ENCODE data around the gene ZNF644. TPM values are rescaled to one million over a fixed set of nuclear protein-coding genes. Genes with fewer than 3 reads are reported as not detected.

The ZNF644 gene
- total RNA-seq, 5 donors from 2014 or later (not counting 1 experiment from before 2014, with no cell fraction given) = 55.0 to 139 (median 62.7) TPM

DNA sequence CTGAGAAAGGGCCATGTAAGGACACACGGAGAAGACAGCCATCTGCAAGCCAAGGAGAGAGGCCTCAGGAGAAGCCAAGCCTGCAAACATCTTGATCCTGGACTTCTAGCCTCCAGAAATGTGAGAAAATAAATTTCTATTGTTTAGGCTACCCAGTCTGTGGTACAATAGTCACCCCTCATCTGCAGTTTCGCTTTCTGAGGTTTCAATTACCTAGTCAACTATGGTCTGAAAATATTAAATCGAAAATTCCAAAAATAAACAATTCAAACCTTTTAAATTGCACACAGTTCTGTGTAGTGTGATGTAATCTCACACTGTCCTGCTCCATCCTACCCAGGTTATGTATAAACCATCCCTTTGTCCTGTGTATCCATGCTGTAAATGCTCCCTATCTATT is 52.6 kb downstream of the ZNF644 start:
- WGBS (ENCODE audit: insufficient coverage) = 86% methylated on average over 1 of the region's 3 CpGs
- CTCF ChIA-PET = no interaction called here

DNA sequence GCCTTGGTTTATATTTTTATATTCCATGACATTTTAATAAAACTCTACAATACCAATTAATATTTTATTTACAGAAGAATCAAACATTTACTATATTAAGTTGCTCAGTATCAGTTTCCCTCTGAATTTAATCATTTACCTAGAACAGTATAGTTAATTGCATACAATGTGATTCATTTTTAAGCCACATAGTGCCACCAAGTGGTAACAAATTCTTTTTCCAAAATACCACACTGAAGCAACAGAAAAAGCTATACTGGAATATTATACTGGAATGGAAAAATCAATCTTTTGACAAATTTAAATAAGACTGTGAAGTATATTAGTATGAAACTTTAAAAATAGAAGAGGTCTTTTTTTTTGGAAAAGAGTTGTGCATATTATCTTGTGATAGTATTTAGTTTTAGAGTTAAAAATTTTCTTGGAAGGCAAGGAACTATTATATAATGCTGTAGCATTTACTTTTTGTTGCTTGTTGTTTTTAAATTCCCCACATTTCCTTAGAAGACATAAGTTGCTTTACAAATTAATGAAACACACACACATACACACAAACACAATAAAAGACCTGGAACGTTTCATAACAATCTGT is 57.3 kb downstream of the ZNF644 start:
- H3K27ac Mint-ChIP-seq = peak overlapping the region in 1 of 2 donors; percentile 40
- H3K27me3 ChIP-seq (replicated peaks in 1 of 2; ENCODE audit: control insufficient read depth in 2 of 2, extremely low read depth in 1 of 2, insufficient read depth in 2 of 2, low read length in 1 of 2) = no peaks in the 10 kb centered on the region
- peaks cover 50 to 61% (median 61%) of the 10 kb centered on the region in 3 donors for H3K4me1 Mint-ChIP-seq
- no peak overlapping the region for H3K4me3 Mint-ChIP-seq
- ATAC-seq (replicated peaks in 1 of 4) (no peak), DNase-seq (peak in 1 of 35 experiments; percentile 31)
- H3K4me1 ChIP-seq (ENCODE audit: control insufficient read depth in 1 of 2, extremely low read depth in 1 of 2, insufficient read depth in 2 of 2, low read length in 2 of 2) = no peaks in the 10 kb centered on the region
- no peaks in the 10 kb centered on the region for H3K27me3 Mint-ChIP-seq
- ChIA-PET POLR2A (no interaction called here), CTCF (interaction anchor here in 1 of 2 donors (0.6 kb wide), 1 partner anchor 107 kb away, joined by 4 read pairs; no protein-coding TSS in a partner anchor)
- WGBS (ENCODE audit: insufficient coverage) = no CpG with 5 or more reads among the region's 1 CpG
- no peak overlapping the region for H3K27ac ChIP-seq (ENCODE audit: low read length)
- no peaks in the 10 kb centered on the region for H3K36me3 ChIP-seq (ENCODE audit: control insufficient read depth in 2 of 2, extremely low read depth in 1 of 2, insufficient read depth in 1 of 2, low read length in 1 of 2)
- no peaks in the 10 kb centered on the region for H3K9me3 ChIP-seq
- no peak overlapping the region for H3K4me3 ChIP-seq (ENCODE audit: control insufficient read depth in 1 of 2, extremely low read depth in 1 of 2, low read length in 1 of 2)
- no peaks in the 10 kb centered on the region for H3K9me3 Mint-ChIP-seq
- peaks cover 18% of the 10 kb centered on the region for H3K36me3 Mint-ChIP-seq

More for the DNA sequence above, 52.6 kb downstream of the ZNF644 start:
- H3K9me3 Mint-ChIP-seq = no peaks in the 10 kb centered on the region
- no peak overlapping the region for H3K4me3 ChIP-seq (ENCODE audit: control insufficient read depth in 1 of 2, extremely low read depth in 1 of 2, low read length in 1 of 2)
- H3K36me3 ChIP-seq (ENCODE audit: control insufficient read depth in 2 of 2, extremely low read depth in 1 of 2, insufficient read depth in 1 of 2, low read length in 1 of 2) = peaks cover 0 to 15% of the 10 kb centered on the region in 2 donors
- no peaks in the 10 kb centered on the region for H3K4me1 ChIP-seq (ENCODE audit: control insufficient read depth in 1 of 2, extremely low read depth in 1 of 2, insufficient read depth in 2 of 2, low read length in 2 of 2)
- H3K27ac ChIP-seq (ENCODE audit: low read length) = no peak overlapping the region
- peak overlapping the region in 1 of 2 donors; percentile 25 for H3K27ac Mint-ChIP-seq
- POLR2A ChIA-PET = no interaction called here
- H3K27me3 Mint-ChIP-seq = no peaks in the 10 kb centered on the region
- ATAC-seq (replicated peaks in 1 of 4) (peak in 1 of 4 experiments; percentile 18), DNase-seq (no peak)
- H3K36me3 Mint-ChIP-seq = peaks cover 23% of the 10 kb centered on the region
- H3K9me3 ChIP-seq = no peaks in the 10 kb centered on the region
- peaks cover 47 to 62% (median 56%) of the 10 kb centered on the region in 3 donors for H3K4me1 Mint-ChIP-seq
- H3K27me3 ChIP-seq (replicated peaks in 1 of 2; ENCODE audit: control insufficient read depth in 2 of 2, extremely low read depth in 1 of 2, insufficient read depth in 2 of 2, low read length in 1 of 2) = no peaks in the 10 kb centered on the region
- no peak overlapping the region for H3K4me3 Mint-ChIP-seq

GRCh38 chr1:90963651-90964050 is 58.2 kb downstream of the ZNF644 start:
- no peak for ATAC-seq (replicated peaks in 1 of 4)
- CTCF ChIA-PET = interaction anchor here in 1 of 2 donors (1.1 kb wide), 1 partner anchor 15 kb away, joined by 5 read pairs; no protein-coding TSS in a partner anchor
- no peak for DNase-seq
- no peaks in the 10 kb centered on the region for H3K4me1 ChIP-seq (ENCODE audit: control insufficient read depth in 1 of 2, extremely low read depth in 1 of 2, insufficient read depth in 2 of 2, low read length in 2 of 2)
- H3K27me3 Mint-ChIP-seq = no peaks in the 10 kb centered on the region
- peaks cover 51 to 60% (median 58%) of the 10 kb centered on the region in 3 donors for H3K4me1 Mint-ChIP-seq
- H3K4me3 ChIP-seq (ENCODE audit: control insufficient read depth in 1 of 2, extremely low read depth in 1 of 2, low read length in 1 of 2) = no peak overlapping the region
- POLR2A ChIA-PET = no interaction called here
- no CpG with 5 or more reads among the region's 1 CpG for WGBS (ENCODE audit: insufficient coverage)
- H3K27me3 ChIP-seq (replicated peaks in 1 of 2; ENCODE audit: control insufficient read depth in 2 of 2, extremely low read depth in 1 of 2, insufficient read depth in 2 of 2, low read length in 1 of 2) = no peaks in the 10 kb centered on the region
- H3K36me3 Mint-ChIP-seq = peaks cover 23% of the 10 kb centered on the region
- H3K27ac ChIP-seq (ENCODE audit: low read length) = no peak overlapping the region
- H3K9me3 ChIP-seq = no peaks in the 10 kb centered on the region
- no peak overlapping the region for H3K4me3 Mint-ChIP-seq
- H3K27ac Mint-ChIP-seq = no peak overlapping the region
- no peaks in the 10 kb centered on the region for H3K36me3 ChIP-seq (ENCODE audit: control insufficient read depth in 2 of 2, extremely low read depth in 1 of 2, insufficient read depth in 1 of 2, low read length in 1 of 2)
- no peaks in the 10 kb centered on the region for H3K9me3 Mint-ChIP-seq

GRCh38 chr1:90963236-90963635 is 58.6 kb downstream of the ZNF644 start:
- Mint-ChIP-seq H3K27me3 (no peaks in the 10 kb centered on the region), H3K9me3 (peaks cover 0 to 2% (median 0%) of the 10 kb centered on the region in 3 donors), H3K4me3 (no peak overlapping the region), H3K27ac (no peak overlapping the region), H3K36me3 (peaks cover 27% of the 10 kb centered on the region), H3K4me1 (peaks cover 55 to 64% (median 62%) of the 10 kb centered on the region in 3 donors)
- no CpG with 5 or more reads among the region's 2 CpGs for WGBS (ENCODE audit: insufficient coverage)
- Histone ChIP-seq H3K36me3 (ENCODE audit: control insufficient read depth in 2 of 2, extremely low read depth in 1 of 2, insufficient read depth in 1 of 2, low read length in 1 of 2) (no peaks in the 10 kb centered on the region), H3K4me1 (ENCODE audit: control insufficient read depth in 1 of 2, extremely low read depth in 1 of 2, insufficient read depth in 2 of 2, low read length in 2 of 2) (no peaks in the 10 kb centered on the region), H3K4me3 (ENCODE audit: control insufficient read depth in 1 of 2, extremely low read depth in 1 of 2, low read length in 1 of 2) (no peak overlapping the region), H3K27me3 (replicated peaks in 1 of 2; ENCODE audit: control insufficient read depth in 2 of 2, extremely low read depth in 1 of 2, insufficient read depth in 2 of 2, low read length in 1 of 2) (no peaks in the 10 kb centered on the region), H3K9me3 (no peaks in the 10 kb centered on the region), H3K27ac (ENCODE audit: low read length) (no peak overlapping the region)
- POLR2A ChIA-PET = no interaction called here
- CTCF ChIA-PET = interaction anchor here in 1 of 2 donors (1.1 kb wide), 1 partner anchor 16 kb away, joined by 5 read pairs; no protein-coding TSS in a partner anchor
- ATAC-seq (replicated peaks in 1 of 4) = no peak
- DNase-seq = no peak

- Histone ChIP-seq H3K4me1 (ENCODE audit: control insufficient read depth in 1 of 2, extremely low read depth in 1 of 2, insufficient read depth in 2 of 2, low read length in 2 of 2) (no peaks in the 10 kb centered on the region), H3K36me3 (ENCODE audit: control insufficient read depth in 2 of 2, extremely low read depth in 1 of 2, insufficient read depth in 1 of 2, low read length in 1 of 2) (no peaks in the 10 kb centered on the region), H3K27ac (ENCODE audit: low read length) (no peak overlapping the region), H3K27me3 (replicated peaks in 1 of 2; ENCODE audit: control insufficient read depth in 2 of 2, extremely low read depth in 1 of 2, insufficient read depth in 2 of 2, low read length in 1 of 2) (no peaks in the 10 kb centered on the region), H3K4me3 (ENCODE audit: control insufficient read depth in 1 of 2, extremely low read depth in 1 of 2, low read length in 1 of 2) (no peak overlapping the region), H3K9me3 (no peaks in the 10 kb centered on the region)
- DNase-seq = no peak
- CTCF ChIA-PET = no interaction called here
- peaks cover 56% of the 10 kb centered on the region for H3K36me3 Mint-ChIP-seq
- H3K4me3 Mint-ChIP-seq = no peak overlapping the region
- WGBS (ENCODE audit: insufficient coverage) = no CpG with 5 or more reads among the region's 5 CpGs
- H3K4me1 Mint-ChIP-seq = peaks cover 73 to 75% (median 75%) of the 10 kb centered on the region in 3 donors
- POLR2A ChIA-PET = interaction anchor here in 1 of 2 donors (0.6 kb wide), 1 partner anchor 15 kb away, joined by 3 read pairs; no protein-coding TSS in a partner anchor
- no peak for ATAC-seq (replicated peaks in 1 of 4)
- peaks cover 2 to 7% (median 4%) of the 10 kb centered on the region in 3 donors for H3K9me3 Mint-ChIP-seq
- H3K27ac Mint-ChIP-seq = no peak overlapping the region
- no peaks in the 10 kb centered on the region for H3K27me3 Mint-ChIP-seq
Observed at GRCh38 chr1:90959352-90960206, 62.3 kb downstream of the ZNF644 start.

DNA sequence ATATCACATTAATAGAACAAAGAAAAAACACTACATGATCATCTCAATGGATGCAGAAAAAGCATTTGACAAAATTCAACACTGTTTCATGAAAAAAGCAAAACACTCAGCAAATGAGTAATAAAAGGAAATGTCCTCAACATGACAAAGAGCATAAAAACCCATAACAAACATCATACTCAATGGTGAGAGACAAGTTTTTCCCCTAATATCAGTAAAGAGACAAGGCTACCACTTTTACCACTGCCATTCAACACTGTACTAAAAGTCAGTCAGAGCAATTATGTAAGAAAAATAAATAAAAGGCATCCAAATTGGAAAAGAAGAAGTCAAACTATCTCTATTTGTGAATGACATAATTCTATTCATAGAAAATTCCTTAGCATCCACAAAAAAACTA is 64.3 kb downstream of the ZNF644 start:
- Mint-ChIP-seq H3K9me3 (peaks cover 2 to 7% (median 4%) of the 10 kb centered on the region in 3 donors), H3K36me3 (peaks cover 63% of the 10 kb centered on the region), H3K4me1 (peaks cover 74 to 84% (median 80%) of the 10 kb centered on the region in 3 donors), H3K27me3 (no peaks in the 10 kb centered on the region), H3K4me3 (peak overlapping the region in 1 of 3 donors; percentile 5), H3K27ac (no peak overlapping the region)
- ChIA-PET POLR2A (interaction anchor here in 1 of 2 donors (0.7 kb wide), 1 partner anchor 125 kb away, joined by 4 read pairs; no protein-coding TSS in a partner anchor), CTCF (interaction anchor here in 1 of 2 donors (0.6 kb wide), 1 partner anchor 383 kb away, joined by 3 read pairs; no protein-coding TSS in a partner anchor)
- ATAC-seq (replicated peaks in 1 of 4) (no peak), DNase-seq (no peak)
- no peak overlapping the region for H3K27ac ChIP-seq (ENCODE audit: low read length)
- H3K36me3 ChIP-seq (ENCODE audit: control insufficient read depth in 2 of 2, extremely low read depth in 1 of 2, insufficient read depth in 1 of 2, low read length in 1 of 2) = no peaks in the 10 kb centered on the region
- peaks cover 0 to 4% of the 10 kb centered on the region in 2 experiments for H3K4me1 ChIP-seq (ENCODE audit: control insufficient read depth in 1 of 2, extremely low read depth in 1 of 2, insufficient read depth in 2 of 2, low read length in 2 of 2)
- H3K9me3 ChIP-seq = no peaks in the 10 kb centered on the region
- no peaks in the 10 kb centered on the region for H3K27me3 ChIP-seq (replicated peaks in 1 of 2; ENCODE audit: control insufficient read depth in 2 of 2, extremely low read depth in 1 of 2, insufficient read depth in 2 of 2, low read length in 1 of 2)
- no peak overlapping the region for H3K4me3 ChIP-seq (ENCODE audit: control insufficient read depth in 1 of 2, extremely low read depth in 1 of 2, low read length in 1 of 2)

Measured in T-cell (primary cell).